SU-DHL-6 (cell line): ENCODE measurements around the gene CABLES2.

ENCODE experiments used
- H2AFZ ChIP-seq: fragments of 200-600 bp; sonication (generic); 2 replicates; pipeline ENCODE4 v1.6.1; 2014; ENCODE audit warnings: low read depth, mild to moderate bottlenecking, moderate library complexity, mixed read lengths, antibody characterized with exemption, low read length; ENCODE audit not compliant: severe bottlenecking
- H3F3A ChIP-seq: fragments of 200-600 bp; shearing (Covaris generic); 2 replicates; pipeline ENCODE4 v1.6.0; 2016; ENCODE audit warnings: antibody characterized with exemption, mild to moderate bottlenecking; ENCODE audit not compliant: insufficient read depth
- H3K27ac ChIP-seq: fragments of 200-600 bp; sonication (generic); 2 replicates; pipeline ENCODE4 v1.5.1; 2016; ENCODE audit warnings: low read depth, mild to moderate bottlenecking, low read length, moderate library complexity, mixed read lengths
- H3K27me3 ChIP-seq: fragments of 200-600 bp; sonication (generic), shearing (Covaris generic); 2 replicates; pipeline ENCODE4 v1.6.0; 2014; ENCODE audit warnings: mild to moderate bottlenecking, low read length
- H3K36me3 ChIP-seq: fragments of 200-600 bp; sonication (generic); 2 replicates; pipeline ENCODE4 v1.6.1; 2014; ENCODE audit warnings: mild to moderate bottlenecking, low read length, mixed read lengths
- H3K4me2 ChIP-seq: fragments of 300-600, 200-600 bp; shearing (Covaris generic), sonication (generic); 2 replicates; pipeline ENCODE4 v1.6.0; 2014; ENCODE audit warnings: low read length, low read depth, mild to moderate bottlenecking; ENCODE audit not compliant: poor library complexity, severe bottlenecking
- H3K4me3 ChIP-seq: fragments of 200-600 bp; sonication (generic); 2 replicates; pipeline ENCODE4 v1.5.1; 2014; ENCODE audit warnings: antibody characterized with exemption, low read length, mild to moderate bottlenecking, mixed read lengths; ENCODE audit not compliant: insufficient read depth, poor library complexity, severe bottlenecking
- H3K79me2 ChIP-seq: fragments of 200-600 bp; sonication (generic); 2 replicates; pipeline ENCODE4 v1.6.1; 2014; ENCODE audit warnings: mild to moderate bottlenecking, low read length, moderate library complexity; ENCODE audit not compliant: insufficient read depth
- H3K9ac ChIP-seq: fragments of 200-600 bp; sonication (generic); 2 replicates; pipeline ENCODE4 v1.7.0; 2014; ENCODE audit warnings: mild to moderate bottlenecking, low read length
- H3K9me2 ChIP-seq: fragments of 200-600 bp; sonication (generic); replicated peaks from 2 replicates; pipeline ENCODE4 v1.6.1; 2014; ENCODE audit warnings: low read length; ENCODE audit not compliant: insufficient read depth
- H3K9me3 ChIP-seq: fragments of 200-600 bp; sonication (generic); 2 replicates; pipeline ENCODE4 v1.6.1; 2014; ENCODE audit warnings: low read length, mixed read lengths; ENCODE audit not compliant: insufficient read depth
- H4K20me1 ChIP-seq: fragments of 200-600 bp; sonication (generic); 2 replicates; pipeline ENCODE4 v1.6.1; 2014; ENCODE audit warnings: low read depth, mild to moderate bottlenecking, antibody characterized with exemption, low read length, moderate library complexity, mixed read lengths
- EZH2phosphoT487 ChIP-seq: fragments of 200-600 bp; sonication (generic), shearing (Covaris generic); conservative IDR thresholded peaks from 2 replicates; pipeline ENCODE4 v1.6.1; 2018; ENCODE audit warnings: mild to moderate bottlenecking, antibody characterized with exemption, low read length, moderate library complexity, mixed read lengths
- TF ChIP-seq, protein P1 (sequence below): fragments of 200-600 bp; sonication (generic); IDR thresholded peaks from one replicate; pipeline ENCODE4 v1.5.1; 2017; ENCODE audit warnings: antibody characterized with exemption, mild to moderate bottlenecking, low read length, moderate library complexity; ENCODE audit not compliant: insufficient read depth, poor library complexity, severe bottlenecking

CABLES2 gene

GRCh38 chr20:62422636-62423325, 15.7 kb upstream of the CABLES2 start:
- Histone ChIP-seq H3K4me3 (no peak overlapping the region), H4K20me1 (no peaks in the 10 kb centered on the region), H3K9me3 (no peaks in the 10 kb centered on the region), H3K27ac (no peak overlapping the region), H2AFZ (no peak overlapping the region), H3K27me3 (no peaks in the 10 kb centered on the region), H3K36me3 (no peaks in the 10 kb centered on the region), H3K9ac (no peak overlapping the region), H3K9me2 (no peaks in the 10 kb centered on the region), H3F3A (no peaks in the 10 kb centered on the region), H3K4me2 (no peak overlapping the region), H3K79me2 (no peaks in the 10 kb centered on the region)
- TF ChIP-seq EZH2phosphoT487, result no peak
- TF ChIP-seq, protein P1, sequence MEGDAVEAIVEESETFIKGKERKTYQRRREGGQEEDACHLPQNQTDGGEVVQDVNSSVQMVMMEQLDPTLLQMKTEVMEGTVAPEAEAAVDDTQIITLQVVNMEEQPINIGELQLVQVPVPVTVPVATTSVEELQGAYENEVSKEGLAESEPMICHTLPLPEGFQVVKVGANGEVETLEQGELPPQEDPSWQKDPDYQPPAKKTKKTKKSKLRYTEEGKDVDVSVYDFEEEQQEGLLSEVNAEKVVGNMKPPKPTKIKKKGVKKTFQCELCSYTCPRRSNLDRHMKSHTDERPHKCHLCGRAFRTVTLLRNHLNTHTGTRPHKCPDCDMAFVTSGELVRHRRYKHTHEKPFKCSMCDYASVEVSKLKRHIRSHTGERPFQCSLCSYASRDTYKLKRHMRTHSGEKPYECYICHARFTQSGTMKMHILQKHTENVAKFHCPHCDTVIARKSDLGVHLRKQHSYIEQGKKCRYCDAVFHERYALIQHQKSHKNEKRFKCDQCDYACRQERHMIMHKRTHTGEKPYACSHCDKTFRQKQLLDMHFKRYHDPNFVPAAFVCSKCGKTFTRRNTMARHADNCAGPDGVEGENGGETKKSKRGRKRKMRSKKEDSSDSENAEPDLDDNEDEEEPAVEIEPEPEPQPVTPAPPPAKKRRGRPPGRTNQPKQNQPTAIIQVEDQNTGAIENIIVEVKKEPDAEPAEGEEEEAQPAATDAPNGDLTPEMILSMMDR, result no peak

DNA sequence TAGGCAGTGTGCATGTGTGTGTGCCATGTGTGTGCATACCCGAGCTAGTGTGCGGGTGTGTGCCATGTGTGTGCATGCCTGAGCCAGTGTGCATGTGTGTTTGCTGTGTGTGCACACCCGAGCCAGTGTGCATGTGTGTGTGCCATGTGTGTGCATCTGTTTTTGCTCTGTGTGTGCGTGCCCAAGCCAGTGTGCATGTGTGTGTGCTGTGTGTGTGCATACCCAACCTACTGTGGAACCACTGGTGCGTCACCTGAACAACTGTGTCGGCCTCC, 14.6 kb upstream of the CABLES2 start:
- no peaks in the 10 kb centered on the region for H3K9me2 ChIP-seq
- H3K4me3 ChIP-seq, result no peak overlapping the region
- TF ChIP-seq, protein P1, result no peak
- TF ChIP-seq EZH2phosphoT487, result no peak
- no peaks in the 10 kb centered on the region for H3K36me3 ChIP-seq
- H3K4me2 ChIP-seq, result no peak overlapping the region
- no peak overlapping the region for H2AFZ ChIP-seq
- H3K9ac ChIP-seq, result no peak overlapping the region
- no peaks in the 10 kb centered on the region for H3K79me2 ChIP-seq
- no peaks in the 10 kb centered on the region for H4K20me1 ChIP-seq
- H3F3A ChIP-seq, result no peaks in the 10 kb centered on the region
- H3K27ac ChIP-seq, result no peak overlapping the region
- no peaks in the 10 kb centered on the region for H3K27me3 ChIP-seq
- H3K9me3 ChIP-seq, result no peaks in the 10 kb centered on the region

DNA sequence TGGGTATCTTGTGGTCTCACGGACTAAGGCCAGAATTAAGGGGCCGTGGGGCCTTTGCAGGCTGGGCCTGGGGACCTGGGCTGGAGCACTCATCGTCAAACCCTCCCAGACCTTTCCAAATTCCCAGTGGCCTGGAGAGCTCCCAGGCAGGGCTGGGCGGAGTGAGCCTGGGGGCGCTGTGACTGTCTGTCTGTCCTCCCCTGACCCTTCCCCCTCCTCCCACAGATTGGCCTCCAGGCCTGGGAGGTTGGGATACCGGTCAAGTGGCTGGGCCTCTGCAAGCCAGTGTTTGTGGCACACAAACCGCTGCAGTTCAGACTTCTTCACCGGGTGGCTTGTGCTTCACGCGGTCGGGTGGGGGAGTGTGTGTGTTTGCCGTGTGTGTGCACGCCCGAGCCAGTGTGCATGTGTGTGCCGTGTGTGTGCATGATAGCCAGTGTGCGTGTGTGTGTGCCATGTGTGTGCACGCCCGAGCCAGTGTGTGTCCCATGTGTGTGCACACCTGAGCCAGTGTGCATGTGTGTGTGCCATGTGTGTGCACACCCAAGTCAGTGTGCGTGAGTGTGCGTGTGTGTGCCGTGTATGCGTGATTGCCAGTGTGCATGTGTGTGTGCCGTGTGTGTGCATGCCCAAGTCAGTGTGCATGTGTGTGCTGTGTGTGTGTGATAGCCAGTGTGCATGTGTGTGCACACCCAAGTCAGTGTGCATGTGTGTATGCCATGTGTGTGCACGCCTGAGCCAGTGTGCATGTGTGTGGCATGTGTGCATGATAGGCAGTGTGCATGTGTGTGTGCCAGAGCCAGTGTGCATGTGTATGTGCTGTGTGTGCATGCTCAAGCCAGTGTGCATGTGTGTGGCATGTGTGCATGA, 14.0 kb upstream of the CABLES2 start:
- Histone ChIP-seq H3K79me2 (no peaks in the 10 kb centered on the region), H3K36me3 (no peaks in the 10 kb centered on the region), H3K9me3 (no peaks in the 10 kb centered on the region), H3K9ac (no peak overlapping the region), H4K20me1 (no peaks in the 10 kb centered on the region), H3F3A (no peaks in the 10 kb centered on the region), H3K4me3 (no peak overlapping the region), H3K9me2 (no peaks in the 10 kb centered on the region), H3K4me2 (no peak overlapping the region), H3K27ac (no peak overlapping the region), H3K27me3 (no peaks in the 10 kb centered on the region), H2AFZ (no peak overlapping the region)
- no peak for TF ChIP-seq EZH2phosphoT487
- TF ChIP-seq, protein P1, result no peak
